ENCODE measurements around the gene LEMD1.

Gene LEMD1

GRCh38 chr1:205453466-205453865 lies 31.6 kb upstream of the LEMD1 start (continued):
- TF ChIP-seq CREB5 (CRISPR knock-in tag; IDR thresholded peaks at IDR 0.05; ENCODE audit: low read depth), result no peak
- no peak for TF ChIP-seq ZNF565 (CRISPR knock-in tag; conservative IDR thresholded peaks at IDR 0.05; ENCODE audit: low read depth)
- TF ChIP-seq ARNTL (CRISPR knock-in tag; IDR thresholded peaks at IDR 0.05; ENCODE audit: borderline replicate concordance, low read depth), result no peak
- TF ChIP-seq ZC3H10 (CRISPR knock-in tag; IDR thresholded peaks at IDR 0.05), result no peak
- TF ChIP-seq PPARA (CRISPR knock-in tag; IDR thresholded peaks at IDR 0.05; ENCODE audit: borderline replicate concordance), result no peak
- TF ChIP-seq POU6F1 (CRISPR knock-in tag; IDR thresholded peaks at IDR 0.05; ENCODE audit: borderline replicate concordance, low read depth), result no peak

- no peak for ATAC-seq
- TF ChIP-seq CSRNP3 (CRISPR knock-in tag; IDR thresholded peaks at IDR 0.05) (no peak), PPARA (CRISPR knock-in tag; IDR thresholded peaks at IDR 0.05; ENCODE audit: borderline replicate concordance) (no peak)
These were observed 31.1 kb upstream of the LEMD1 start for GRCh38 chr1:205452933-205453332.

GRCh38 chr1:205452364-205452763 lies 30.5 kb upstream of the LEMD1 start:
- TF ChIP-seq ZNF8 (CRISPR knock-in tag; IDR thresholded peaks at IDR 0.05), result no peak
- TF ChIP-seq CSRNP3 (CRISPR knock-in tag; IDR thresholded peaks at IDR 0.05), result no peak
- ATAC-seq, result no peak

- TF ChIP-seq TOX (CRISPR knock-in tag; IDR thresholded peaks at IDR 0.05; ENCODE audit: borderline replicate concordance), result no peak
- no peak for TF ChIP-seq ZNF8 (CRISPR knock-in tag; IDR thresholded peaks at IDR 0.05)
- no peak for TF ChIP-seq ESRRG (CRISPR knock-in tag; IDR thresholded peaks at IDR 0.05)
- TF ChIP-seq GLIS3 (CRISPR knock-in tag; IDR thresholded peaks at IDR 0.05), result no peak
- no peak for TF ChIP-seq PATZ1 (CRISPR knock-in tag; IDR thresholded peaks at IDR 0.05; ENCODE audit: borderline replicate concordance)
- no peak for TF ChIP-seq CREB5 (CRISPR knock-in tag; IDR thresholded peaks at IDR 0.05; ENCODE audit: low read depth)
- TF ChIP-seq RARB (CRISPR knock-in tag; IDR thresholded peaks at IDR 0.05), result no peak
- TF ChIP-seq ZNF565 (CRISPR knock-in tag; conservative IDR thresholded peaks at IDR 0.05; ENCODE audit: low read depth), result no peak
- no peak for TF ChIP-seq BACH2 (CRISPR knock-in tag; IDR thresholded peaks at IDR 0.05; ENCODE audit: borderline replicate concordance)
- no peak for TF ChIP-seq ZC3H10 (CRISPR knock-in tag; IDR thresholded peaks at IDR 0.05)
- TF ChIP-seq TCF4 (CRISPR knock-in tag; IDR thresholded peaks at IDR 0.05; ENCODE audit: borderline replicate concordance), result no peak
- no peak for TF ChIP-seq TSHZ2 (CRISPR knock-in tag; IDR thresholded peaks at IDR 0.05)
- TF ChIP-seq POU6F1 (CRISPR knock-in tag; IDR thresholded peaks at IDR 0.05; ENCODE audit: borderline replicate concordance, low read depth), result no peak
- no peak for TF ChIP-seq OSR1 (CRISPR knock-in tag; IDR thresholded peaks at IDR 0.05)
- no peak for TF ChIP-seq CSDC2 (CRISPR knock-in tag; IDR thresholded peaks at IDR 0.05)
- no peak for TF ChIP-seq CSRNP3 (CRISPR knock-in tag; IDR thresholded peaks at IDR 0.05)
- TF ChIP-seq ARNTL (CRISPR knock-in tag; IDR thresholded peaks at IDR 0.05; ENCODE audit: borderline replicate concordance, low read depth), result no peak
- TF ChIP-seq ISL1 (CRISPR knock-in tag; IDR thresholded peaks at IDR 0.05), result no peak
- no peak for ATAC-seq
These were observed 29.9 kb upstream of the LEMD1 start for GRCh38 chr1:205451759-205452164.

Data from SK-N-SH treated with all-trans-retinoic acid at 6 μM for 48 hours (cell line).